ENCODE measurements around the gene ANXA5. TPM values are rescaled to one million over a fixed set of nuclear protein-coding genes. Genes with fewer than 3 reads are reported as not detected.

ANXA5 gene
- total RNA-seq, 1 experiment from 2014 or later = 231 TPM

GRCh38 chr4:121692261-121692660 is 4.5 kb downstream of the ANXA5 start:
- no peaks in the 10 kb centered on the region for H4K20me1 ChIP-seq (ENCODE audit: control insufficient read depth, insufficient read depth, insufficient read length)
- H3K4ac ChIP-seq (ENCODE audit: low read depth, low read length) = no peak overlapping the region
- H3K23ac ChIP-seq (ENCODE audit: insufficient read length, low read depth, low read length) = no peak overlapping the region
- no peak overlapping the region for H4K8ac ChIP-seq (replicated peaks; ENCODE audit: insufficient read length, low read depth, low read length)
- H3K9me3 Mint-ChIP-seq = no peaks in the 10 kb centered on the region
- H3K4me2 ChIP-seq (ENCODE audit: insufficient read depth, insufficient read length, low read length) = no peak overlapping the region
- no peak overlapping the region for H2BK12ac ChIP-seq (ENCODE audit: insufficient read length, low read depth, low read length)
- H3K9me3 ChIP-seq (ENCODE audit: control insufficient read depth, low read depth, low read length) = no peaks in the 10 kb centered on the region
- H2BK120ac ChIP-seq (ENCODE audit: low read depth, low read length, poor library complexity, severe bottlenecking) = no peak overlapping the region
- H2BK15ac ChIP-seq (ENCODE audit: low read depth, low read length) = no peak overlapping the region
- H4K91ac ChIP-seq (ENCODE audit: insufficient read length, low read depth, low read length) = no peak overlapping the region
- peaks cover 20 to 28% of the 10 kb centered on the region in 2 experiments for H3K4me1 Mint-ChIP-seq
- no peak overlapping the region for H3K14ac ChIP-seq (ENCODE audit: insufficient read depth, low read length)
- peaks cover 9% of the 10 kb centered on the region for H3K23me2 ChIP-seq (ENCODE audit: insufficient read length, low read depth, low read length, poor library complexity, severe bottlenecking)
- no peak overlapping the region for H4K5ac ChIP-seq (ENCODE audit: insufficient read length, low read depth, low read length)
- peaks cover 4% of the 10 kb centered on the region for H3K79me1 ChIP-seq (ENCODE audit: insufficient read depth, low read depth, low read length, poor library complexity, severe bottlenecking)
- H3K27me3 Mint-ChIP-seq (ENCODE audit: low read depth) = peaks cover 1% of the 10 kb centered on the region; the same call in 1 of the 2 replicates
- H3K27me3 ChIP-seq (ENCODE audit: insufficient read depth, low read length) = no peaks in the 10 kb centered on the region
- peaks cover 12% of the 10 kb centered on the region; the same call in 1 of the 2 replicates for H3K79me2 ChIP-seq (ENCODE audit: insufficient read depth, low read length)
- no peak overlapping the region for H3K9ac ChIP-seq (ENCODE audit: extremely low read depth, insufficient read length, low read length)
- H3K56ac ChIP-seq (ENCODE audit: insufficient read length, low read depth, low read length) = no peak overlapping the region
- TF ChIP-seq, protein P1, sequence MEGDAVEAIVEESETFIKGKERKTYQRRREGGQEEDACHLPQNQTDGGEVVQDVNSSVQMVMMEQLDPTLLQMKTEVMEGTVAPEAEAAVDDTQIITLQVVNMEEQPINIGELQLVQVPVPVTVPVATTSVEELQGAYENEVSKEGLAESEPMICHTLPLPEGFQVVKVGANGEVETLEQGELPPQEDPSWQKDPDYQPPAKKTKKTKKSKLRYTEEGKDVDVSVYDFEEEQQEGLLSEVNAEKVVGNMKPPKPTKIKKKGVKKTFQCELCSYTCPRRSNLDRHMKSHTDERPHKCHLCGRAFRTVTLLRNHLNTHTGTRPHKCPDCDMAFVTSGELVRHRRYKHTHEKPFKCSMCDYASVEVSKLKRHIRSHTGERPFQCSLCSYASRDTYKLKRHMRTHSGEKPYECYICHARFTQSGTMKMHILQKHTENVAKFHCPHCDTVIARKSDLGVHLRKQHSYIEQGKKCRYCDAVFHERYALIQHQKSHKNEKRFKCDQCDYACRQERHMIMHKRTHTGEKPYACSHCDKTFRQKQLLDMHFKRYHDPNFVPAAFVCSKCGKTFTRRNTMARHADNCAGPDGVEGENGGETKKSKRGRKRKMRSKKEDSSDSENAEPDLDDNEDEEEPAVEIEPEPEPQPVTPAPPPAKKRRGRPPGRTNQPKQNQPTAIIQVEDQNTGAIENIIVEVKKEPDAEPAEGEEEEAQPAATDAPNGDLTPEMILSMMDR (conservative IDR thresholded peaks at IDR 0.05) = no peak
- peaks cover 2 to 26% (median 10%) of the 10 kb centered on the region in 3 experiments; a peak in 6 of 7 replicates for H3K36me3 Mint-ChIP-seq (ENCODE audit: insufficient read depth in 1 of 3, low read depth in 3 of 3)
- no peak overlapping the region for H3K4me3 Mint-ChIP-seq
- no peak overlapping the region for H2AK5ac ChIP-seq (ENCODE audit: insufficient read length, low read length)
- no peak for DNase-seq
- 0 out of 7 replicates have a peak overlapping the region, but pooled peaks of 1 of the 3 experiments have one; percentile 2 for H3K27ac Mint-ChIP-seq
- H2BK5ac ChIP-seq (ENCODE audit: insufficient read length, low read length) = no peak overlapping the region
- no peak overlapping the region for H2BK20ac ChIP-seq (ENCODE audit: low read depth, low read length, poor library complexity, severe bottlenecking)
- no peak overlapping the region for H3T11ph ChIP-seq (ENCODE audit: low read length)
- peaks cover 9% of the 10 kb centered on the region for H3K4me1 ChIP-seq (ENCODE audit: insufficient read depth, low read length)
- H3K27ac ChIP-seq (ENCODE audit: insufficient read length, low read depth, low read length) = no peak overlapping the region
- no peak overlapping the region for H2AFZ ChIP-seq (ENCODE audit: low read length)
- no peak overlapping the region for H3K18ac ChIP-seq (ENCODE audit: insufficient read length, low read depth, low read length)
